Stomach (tissue), 9 donors: ENCODE data around the gene TNFRSF6B. TPM values are rescaled to one million over a fixed set of nuclear protein-coding genes. Genes with fewer than 3 reads are reported as not detected.

Experiments
- DNase-seq, 2 donors: peaks; one replicate each; pipeline versions ENCODE4 v3.0.0 to v3.0.0-alpha.2; 2013 to 2019
- H3K27ac ChIP-seq, 5 donors: fragments of 200-600 bp in 4 of 5; sonication (generic) in 4 of 5; one replicate each; pipeline ENCODE4 v1.5.1; 2013 to 2019; ENCODE audit warnings: mild to moderate bottlenecking in 1 of 5, moderate library complexity in 1 of 5
- H3K27me3 ChIP-seq, 3 donors: fragments of 200-600 bp; sonication (generic); one replicate each; pipeline ENCODE4 v1.5.1; 2017 to 2019; ENCODE audit warnings: mixed run types in 1 of 3
- H3K36me3 ChIP-seq, 4 donors: fragments of 200-600 bp; sonication (generic); 1 replicate in 3 of 4; 2 replicates in 1 of 4; pipeline ENCODE4 v1.5.1; 2016 to 2019
- H3K4me1 ChIP-seq, 4 donors: fragments of 200-600 bp; sonication (generic); one replicate each; pipeline ENCODE4 v1.5.1; 2016 to 2019
- H3K4me3 ChIP-seq, 4 donors: fragments of 200-600 bp; sonication (generic) in 3 of 4; one replicate each; pipeline ENCODE4 v1.5.1; 2016 to 2019; ENCODE audit warnings: mild to moderate bottlenecking in 1 of 4
- H3K9me3 ChIP-seq, 4 donors: fragments of 200-600 bp; sonication (generic); one replicate each; pipeline ENCODE4 v1.5.1; 2016 to 2019
- EP300 ChIP-seq: sonication (generic); formaldehyde crosslinking; IDR thresholded peaks from one replicate; pipeline ENCODE4 v1.6.1; 2017; ENCODE audit warnings: antibody characterized with exemption
- POLR2A ChIP-seq, 4 donors: fragments of 450-650 bp; IDR thresholded peaks; one replicate each; pipeline ENCODE4 v1.6.1; 2016; ENCODE audit warnings: antibody characterized with exemption in 4 of 4, control low read depth in 2 of 4, mild to moderate bottlenecking in 1 of 4, moderate library complexity in 1 of 4
- POLR2AphosphoS5 ChIP-seq, 3 donors: sonication (generic); formaldehyde crosslinking; IDR thresholded peaks; one replicate each; pipeline ENCODE4 v1.6.1; 2016; ENCODE audit warnings: antibody characterized with exemption in 3 of 3
- WGBS, 5 donors: extraction: QIAGEN DNeasy Blood & Tissue Kit in 3 of 5; methylation state at CpG; one replicate each; pipeline versions ENCODE4 v1.1.5 to v1.1.7; 2013 to 2018; 5-methylcytosine and 5-hydroxymethylcytosine counted together
- intact Hi-C: fragments of 100-400 bp; cut with DNase I; formaldehyde crosslinking; loops from one replicate; pipeline ENCODE4 v1.15.1; 2023; ENCODE audit warnings: low total_unique reads
- polyA plus RNA-seq, 3 donors: library from polyadenylated mRNA; stranded (reverse); fragments of 200-250 nt; gene quantifications; one replicate each; pipeline ENCODE4 v1.2.3, GENCODE V29; 2013
- total RNA-seq, 5 donors: library from RNA; depleted of rRNA; stranded (reverse); fragments of >200 nt; gene quantifications; one replicate each; pipeline versions ENCODE4 v1.1.0 to v1.2.3, GENCODE V29; 2014 to 2016
- TF ChIP-seq, protein P1 (sequence below), 7 experiments: fragments of 450-650 bp in 4 of 7; fragments of 200-600 bp in 3 of 7; sonication (generic) in 3 of 7; IDR thresholded peaks; one replicate each; pipeline ENCODE4 v1.5.1; 2016 to 2019; ENCODE audit warnings: antibody characterized with exemption in 7 of 7, control low read depth in 2 of 7, mild to moderate bottlenecking in 1 of 7
- donor health status: healthy with polysubstance abuse.
- donor health status: Bipolar disorder and iron deficiency.
- donor health status: healthy.

TNFRSF6B gene
- total and polyA plus RNA-seq, 8 donors, result 1.1 to 26.2 (median 8.5) TPM; not detected in 1

DNA sequence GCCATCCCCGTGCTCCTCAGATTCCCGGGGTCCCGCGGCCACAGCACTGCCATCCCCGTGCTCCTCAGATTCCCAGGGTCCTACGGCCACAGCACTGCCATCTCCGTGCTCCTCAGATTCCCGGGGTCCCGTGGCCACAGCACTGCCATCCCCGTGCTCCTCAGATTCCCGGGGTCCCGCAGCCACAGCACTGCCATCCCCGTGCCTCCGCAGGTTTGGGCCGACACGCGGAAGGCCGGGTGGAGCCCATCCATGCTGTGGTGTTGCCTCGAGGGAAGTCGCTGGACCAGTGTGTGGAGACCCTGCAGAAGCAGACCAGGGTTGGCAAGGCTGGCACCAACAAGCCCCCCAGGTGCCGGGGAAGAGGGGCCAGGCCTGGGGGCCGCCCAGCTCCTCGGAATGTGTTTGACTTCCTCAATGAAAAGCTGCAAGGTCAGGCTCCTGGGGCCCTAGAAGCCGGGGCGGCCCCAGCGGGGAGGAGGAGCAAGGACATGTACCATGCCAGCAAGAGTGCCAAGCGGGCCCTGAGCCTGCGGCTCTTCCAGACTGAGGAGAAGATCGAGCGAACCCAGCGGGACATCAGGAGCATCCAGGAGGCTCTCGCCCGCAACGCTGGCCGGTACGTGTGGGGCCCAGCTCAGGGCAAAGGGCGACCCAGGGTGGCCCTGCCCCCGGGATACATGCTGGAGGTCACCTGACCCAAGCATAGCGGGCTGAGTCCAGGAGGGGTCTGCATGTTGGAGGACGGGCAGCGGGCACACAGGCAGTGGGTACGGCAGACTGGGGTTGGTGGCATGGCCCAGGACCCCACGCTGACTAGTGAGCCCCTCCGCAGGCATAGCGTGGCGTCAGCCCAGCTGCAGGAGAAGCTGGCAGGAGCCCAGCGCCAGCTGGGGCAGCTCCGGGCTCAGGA is 38.8 kb downstream of the TNFRSF6B start:
- intact Hi-C loops, result no loop called here
- no peaks in the 10 kb centered on the region for H3K9me3 ChIP-seq
- peaks cover 31 to 42% (median 40%) of the 10 kb centered on the region in 4 donors for H3K4me1 ChIP-seq
- H3K27ac ChIP-seq, result no peak overlapping the region
- WGBS, 5 donors, result 88 to 94% (median 90%) methylated on average over 32 to 48 of the region's 48 CpGs
- peaks cover 0 to 6% (median 0%) of the 10 kb centered on the region in 3 donors for H3K27me3 ChIP-seq
- H3K36me3 ChIP-seq, result peaks cover 22 to 46% (median 40%) of the 10 kb centered on the region in 4 donors
- TF ChIP-seq EP300 (no peak), POLR2A (IDR thresholded peaks at IDR 0.05) (no peak), POLR2AphosphoS5 (IDR thresholded peaks at IDR 0.05) (no peak)
- TF ChIP-seq, protein P1, sequence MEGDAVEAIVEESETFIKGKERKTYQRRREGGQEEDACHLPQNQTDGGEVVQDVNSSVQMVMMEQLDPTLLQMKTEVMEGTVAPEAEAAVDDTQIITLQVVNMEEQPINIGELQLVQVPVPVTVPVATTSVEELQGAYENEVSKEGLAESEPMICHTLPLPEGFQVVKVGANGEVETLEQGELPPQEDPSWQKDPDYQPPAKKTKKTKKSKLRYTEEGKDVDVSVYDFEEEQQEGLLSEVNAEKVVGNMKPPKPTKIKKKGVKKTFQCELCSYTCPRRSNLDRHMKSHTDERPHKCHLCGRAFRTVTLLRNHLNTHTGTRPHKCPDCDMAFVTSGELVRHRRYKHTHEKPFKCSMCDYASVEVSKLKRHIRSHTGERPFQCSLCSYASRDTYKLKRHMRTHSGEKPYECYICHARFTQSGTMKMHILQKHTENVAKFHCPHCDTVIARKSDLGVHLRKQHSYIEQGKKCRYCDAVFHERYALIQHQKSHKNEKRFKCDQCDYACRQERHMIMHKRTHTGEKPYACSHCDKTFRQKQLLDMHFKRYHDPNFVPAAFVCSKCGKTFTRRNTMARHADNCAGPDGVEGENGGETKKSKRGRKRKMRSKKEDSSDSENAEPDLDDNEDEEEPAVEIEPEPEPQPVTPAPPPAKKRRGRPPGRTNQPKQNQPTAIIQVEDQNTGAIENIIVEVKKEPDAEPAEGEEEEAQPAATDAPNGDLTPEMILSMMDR (IDR thresholded peaks at IDR 0.05), result no peak
- peak in 1 of 2 donors; percentile 9 for DNase-seq
- H3K4me3 ChIP-seq, result no peak overlapping the region

DNA sequence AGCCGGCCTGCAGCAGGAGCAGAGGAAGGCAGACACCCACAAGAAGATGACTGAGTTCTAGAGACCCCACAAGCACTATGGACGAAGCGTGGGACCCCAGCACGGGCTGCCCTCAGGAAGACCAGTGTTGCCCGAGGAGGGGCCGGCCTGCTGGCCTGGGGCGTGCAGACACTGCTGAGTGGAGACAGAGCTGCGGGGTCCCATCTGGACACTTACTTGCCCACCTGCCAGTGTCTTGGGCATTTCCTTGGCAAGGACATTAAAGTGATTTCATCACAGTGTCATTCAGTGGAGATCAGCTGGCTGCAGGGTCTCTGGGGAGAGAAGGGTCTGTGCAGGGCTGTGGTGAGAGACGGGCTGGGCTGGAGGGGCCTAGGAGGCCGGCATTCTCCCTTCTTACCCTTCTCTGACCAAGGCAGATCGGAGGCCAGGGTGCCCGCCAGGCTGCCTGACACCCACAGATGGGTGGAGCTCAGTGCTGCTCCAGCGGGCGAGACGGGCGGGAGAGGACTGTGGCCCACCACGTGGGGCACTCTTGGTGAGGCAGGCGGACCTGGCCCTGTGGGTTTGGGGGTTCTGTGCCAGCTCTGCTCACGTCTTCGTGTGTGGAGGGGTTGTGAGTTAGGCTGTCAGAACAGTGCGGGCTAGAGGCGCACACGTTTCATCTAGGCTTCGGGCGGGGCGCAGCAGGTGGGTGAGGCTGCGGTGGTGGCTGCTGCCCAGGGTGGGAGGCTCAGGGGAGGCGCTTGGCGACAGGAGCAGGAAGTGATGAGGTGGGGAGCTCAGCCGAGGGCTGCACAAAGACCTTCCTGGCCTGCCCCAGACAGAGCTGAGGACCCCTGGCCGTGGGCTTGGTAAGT is 39.6 kb downstream of the TNFRSF6B start, which contains the start of gene LIME1:
Gene LIME1 (plus strand): TSS at position 806 of the 860 bp plus-strand sequence. CDS start 886 bp downstream, outside the sequence.
- 40 to 61% (median 51%) methylated on average over 16 to 31 of the region's 31 CpGs for WGBS, 5 donors
- intact Hi-C loops, result no loop called here
- peak within 1 kb of the TSS; percentile 40 to 61 (median 52) for H3K4me3 ChIP-seq

DNA sequence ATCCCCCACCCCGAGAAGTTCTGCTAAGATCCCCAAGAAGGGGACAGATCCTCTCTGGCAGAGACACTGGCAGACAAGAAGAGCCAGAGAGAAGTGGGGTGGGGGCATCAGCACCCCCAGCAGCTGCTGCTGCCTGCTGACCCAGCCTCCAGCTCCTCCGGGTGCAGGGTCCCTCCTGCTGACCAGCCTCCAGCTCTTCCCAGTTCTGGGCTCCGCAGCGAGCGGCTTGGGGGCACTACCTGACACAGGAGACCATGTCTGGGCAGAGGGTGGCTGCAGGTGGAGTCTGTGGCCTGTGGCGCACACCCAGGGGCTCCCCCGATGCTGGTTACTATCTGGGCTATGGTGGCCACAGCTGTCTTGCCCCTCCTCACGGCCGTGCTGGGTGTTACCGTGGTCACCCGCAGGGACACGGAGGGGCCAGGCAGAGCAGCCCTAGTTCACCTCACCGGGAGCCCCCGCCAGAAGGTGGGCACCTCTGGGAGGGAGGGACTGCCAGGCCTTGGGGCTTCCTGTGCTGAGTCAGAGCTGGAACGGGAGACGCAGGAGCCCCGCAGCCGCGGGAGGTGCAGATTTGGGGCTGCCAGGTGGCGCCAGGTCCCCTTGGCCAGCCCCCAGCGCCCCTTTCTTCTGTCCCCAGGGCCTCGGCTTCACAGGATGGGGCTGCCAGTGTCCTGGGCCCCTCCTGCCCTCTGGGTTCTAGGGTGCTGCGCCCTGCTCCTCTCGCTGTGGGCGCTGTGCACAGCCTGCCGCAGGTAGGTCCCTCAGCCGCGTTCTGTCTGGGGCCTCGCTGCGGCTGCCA is 40.6 kb downstream of the TNFRSF6B start:
- peak in 1 of 2 donors; percentile 59 for DNase-seq
- 12 to 31% (median 26%) methylated on average over 5 to 30 of the region's 30 CpGs for WGBS, 5 donors
- TF ChIP-seq, protein P1 (IDR thresholded peaks at IDR 0.05), result no peak
- TF ChIP-seq POLR2A (IDR thresholded peaks at IDR 0.05), result no peak
- TF ChIP-seq POLR2AphosphoS5 (IDR thresholded peaks at IDR 0.05), result no peak
- TF ChIP-seq EP300, result no peak
- Histone ChIP-seq H3K4me1 (peaks cover 43 to 59% (median 58%) of the 10 kb centered on the region in 4 donors), H3K27me3 (peaks cover 0 to 6% (median 0%) of the 10 kb centered on the region in 3 donors), H3K27ac (peak overlapping the region; percentile 52 to 88 (median 79)), H3K4me3 (peak overlapping the region; percentile 40 to 61 (median 52)), H3K36me3 (peaks cover 22 to 45% (median 41%) of the 10 kb centered on the region in 4 donors), H3K9me3 (no peaks in the 10 kb centered on the region)
- intact Hi-C loops, result no loop called here

More for the DNA sequence above, 39.6 kb downstream of the TNFRSF6B start, which contains the start of gene LIME1:
- Histone ChIP-seq H3K27ac (peak within 1 kb of the TSS; percentile 52 to 88 (median 79)), H3K36me3 (peaks cover 22 to 37% (median 35%) of the 10 kb centered on the region in 4 donors), H3K27me3 (peaks cover 0 to 6% (median 0%) of the 10 kb centered on the region in 3 donors), H3K4me1 (peaks cover 34 to 49% (median 47%) of the 10 kb centered on the region in 4 donors), H3K9me3 (no peaks in the 10 kb centered on the region)
- DNase-seq, result peak; percentile 71 to 85
- TF ChIP-seq, protein P1 (IDR thresholded peaks at IDR 0.05), result no peak
- TF ChIP-seq POLR2AphosphoS5 (IDR thresholded peaks at IDR 0.05) (peak in 1 of 3 donors; percentile 7), POLR2A (IDR thresholded peaks at IDR 0.05) (no peak), EP300 (no peak)
